Measurements from ENCODE around the gene APP. TPM values are rescaled to one million over a fixed set of nuclear protein-coding genes. Genes with fewer than 3 reads are reported as not detected.

The APP gene
- total RNA-seq, 4 donors from 2014 or later, result 471 to 1,291 (median 672) TPM

DNA sequence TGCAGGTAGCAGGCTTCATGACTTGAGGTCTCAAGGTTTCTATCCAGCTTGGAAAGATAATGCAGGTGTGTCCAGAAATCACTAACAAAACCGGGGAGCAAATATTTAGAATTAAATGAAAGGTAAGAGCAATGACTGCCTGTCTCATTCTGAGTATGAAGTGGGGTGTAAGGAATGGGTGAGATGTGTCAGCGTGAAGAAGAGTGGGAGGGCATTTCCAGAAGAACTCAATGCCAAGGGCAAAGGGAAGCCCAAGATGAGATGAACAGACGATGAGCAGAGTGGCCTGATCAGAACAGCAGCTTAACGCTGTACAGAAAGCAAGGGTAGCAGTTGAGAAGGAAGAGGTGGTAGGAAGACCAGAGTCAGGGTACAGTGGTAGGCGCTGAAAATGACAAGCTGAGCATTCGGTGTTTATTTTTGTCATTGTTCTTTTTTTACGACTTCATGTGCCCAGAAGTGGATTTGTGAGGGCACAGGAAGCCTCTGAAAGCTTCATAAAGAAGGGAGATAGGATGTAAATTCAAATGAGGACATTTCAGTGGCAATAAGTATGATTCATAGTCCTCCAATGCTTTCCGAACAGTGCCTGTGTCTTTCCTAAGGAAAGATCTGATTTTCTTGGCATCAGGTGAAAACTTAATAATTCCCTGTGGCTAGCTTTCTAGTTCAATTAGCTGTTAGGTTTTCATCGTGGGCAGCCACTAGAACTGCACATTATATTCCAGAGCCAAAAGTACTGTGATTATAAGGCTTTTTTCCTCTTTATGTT lies 190.5 kb downstream of the APP start:
- WGBS, 2 donors (ENCODE audit: low coverage in 1 of 2), result 57 to 59% methylated on average over 7 to 9 of the region's 9 CpGs
- DNase-seq, result no peak
- H3K27ac ChIP-seq, result no peak overlapping the region
- H3K4me3 ChIP-seq, result no peak overlapping the region
- no peaks in the 10 kb centered on the region for H3K9me3 ChIP-seq
- TF ChIP-seq POLR2AphosphoS5 (IDR thresholded peaks at IDR 0.05) (no peak), EP300 (IDR thresholded peaks at IDR 0.05; ENCODE audit: low read depth) (no peak), POLR2A (IDR thresholded peaks at IDR 0.05) (no peak)
- TF ChIP-seq, protein P1, sequence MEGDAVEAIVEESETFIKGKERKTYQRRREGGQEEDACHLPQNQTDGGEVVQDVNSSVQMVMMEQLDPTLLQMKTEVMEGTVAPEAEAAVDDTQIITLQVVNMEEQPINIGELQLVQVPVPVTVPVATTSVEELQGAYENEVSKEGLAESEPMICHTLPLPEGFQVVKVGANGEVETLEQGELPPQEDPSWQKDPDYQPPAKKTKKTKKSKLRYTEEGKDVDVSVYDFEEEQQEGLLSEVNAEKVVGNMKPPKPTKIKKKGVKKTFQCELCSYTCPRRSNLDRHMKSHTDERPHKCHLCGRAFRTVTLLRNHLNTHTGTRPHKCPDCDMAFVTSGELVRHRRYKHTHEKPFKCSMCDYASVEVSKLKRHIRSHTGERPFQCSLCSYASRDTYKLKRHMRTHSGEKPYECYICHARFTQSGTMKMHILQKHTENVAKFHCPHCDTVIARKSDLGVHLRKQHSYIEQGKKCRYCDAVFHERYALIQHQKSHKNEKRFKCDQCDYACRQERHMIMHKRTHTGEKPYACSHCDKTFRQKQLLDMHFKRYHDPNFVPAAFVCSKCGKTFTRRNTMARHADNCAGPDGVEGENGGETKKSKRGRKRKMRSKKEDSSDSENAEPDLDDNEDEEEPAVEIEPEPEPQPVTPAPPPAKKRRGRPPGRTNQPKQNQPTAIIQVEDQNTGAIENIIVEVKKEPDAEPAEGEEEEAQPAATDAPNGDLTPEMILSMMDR (IDR thresholded peaks at IDR 0.05), result no peak
- no peaks in the 10 kb centered on the region for H3K27me3 ChIP-seq
- intact Hi-C loops (cut with DNase I; ENCODE audit: low total_unique reads), result no loop called here
- H3K36me3 ChIP-seq, result peaks cover 0 to 34% (median 12%) of the 10 kb centered on the region in 4 donors
- in situ Hi-C loops (cut with MboI; ENCODE audit: low pct_ligation_motif_present in 1 of 4, low pct_unique_long_range_greater_than_20kb in 1 of 4, low sequenced_read_pairs in 3 of 4), result no loop called here
- peaks cover 0 to 6% (median 0%) of the 10 kb centered on the region in 4 donors for H3K4me1 ChIP-seq

DNA sequence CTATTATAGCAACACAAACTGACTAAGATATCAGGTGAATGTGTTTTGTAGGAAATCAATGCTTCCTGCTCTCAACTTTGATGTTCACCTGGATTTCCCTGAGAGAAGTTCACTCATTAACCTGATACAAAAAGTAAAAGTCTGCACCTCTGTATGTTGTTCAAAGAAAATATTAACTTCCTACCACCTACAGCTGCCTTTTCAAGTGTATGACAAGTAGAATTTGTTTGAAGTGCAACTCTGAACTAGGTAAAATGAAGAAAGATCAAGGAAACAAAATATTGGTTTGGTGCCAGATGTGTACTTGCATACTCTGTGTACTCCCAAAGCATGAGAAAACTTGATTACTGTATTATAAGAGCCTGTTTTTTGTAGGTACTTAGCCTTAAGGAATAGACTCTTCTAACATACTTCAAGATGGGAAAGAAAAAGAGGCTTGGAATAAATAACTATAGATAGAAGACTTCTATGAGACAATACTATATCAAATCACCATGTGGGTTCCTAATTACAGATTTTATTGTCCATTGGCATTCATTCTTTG lies 193.4 kb downstream of the APP start:
- no peaks in the 10 kb centered on the region for H3K27me3 ChIP-seq
- TF ChIP-seq POLR2AphosphoS5 (IDR thresholded peaks at IDR 0.05) (no peak), EP300 (IDR thresholded peaks at IDR 0.05; ENCODE audit: low read depth) (no peak), POLR2A (IDR thresholded peaks at IDR 0.05) (no peak)
- TF ChIP-seq, protein P1 (IDR thresholded peaks at IDR 0.05), result no peak
- DNase-seq, result no peak
- no peak overlapping the region for H3K27ac ChIP-seq
- H3K4me3 ChIP-seq, result no peak overlapping the region
- no peaks in the 10 kb centered on the region for H3K9me3 ChIP-seq
- intact Hi-C loops (cut with DNase I; ENCODE audit: low total_unique reads) (no loop called here), in situ Hi-C loops (cut with MboI; ENCODE audit: low pct_ligation_motif_present in 1 of 4, low pct_unique_long_range_greater_than_20kb in 1 of 4, low sequenced_read_pairs in 3 of 4) (no loop called here)
- peaks cover 0 to 50% (median 14%) of the 10 kb centered on the region in 4 donors for H3K36me3 ChIP-seq
- H3K4me1 ChIP-seq, result peaks cover 0 to 6% (median 0%) of the 10 kb centered on the region in 4 donors

DNA sequence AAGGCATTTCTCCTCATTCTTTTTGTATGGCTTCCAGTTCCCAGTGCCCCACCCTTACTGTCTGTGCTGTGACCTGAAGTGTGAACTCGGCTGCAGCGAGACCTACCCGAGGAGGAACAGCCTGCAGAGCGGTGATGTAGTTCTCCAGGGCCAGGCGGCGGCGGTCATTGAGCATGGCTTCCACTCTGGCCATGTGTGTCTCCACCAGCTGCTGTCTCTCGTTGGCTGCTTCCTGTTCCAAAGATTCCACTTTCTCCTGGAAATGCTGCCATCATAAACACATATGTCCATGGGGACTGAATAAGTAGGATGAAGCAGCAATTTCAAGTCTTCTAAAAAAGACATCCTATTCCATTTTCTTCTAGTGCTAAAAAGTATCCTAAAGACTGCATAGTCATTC lies 195.6 kb downstream of the APP start:
- peaks cover 0 to 42% (median 17%) of the 10 kb centered on the region in 4 donors for H3K36me3 ChIP-seq
- WGBS, 2 donors (ENCODE audit: low coverage in 1 of 2), result 67 to 87% methylated on average over 1 to 7 of the region's 8 CpGs
- peaks cover 0 to 6% (median 0%) of the 10 kb centered on the region in 4 donors for H3K4me1 ChIP-seq
- no peaks in the 10 kb centered on the region for H3K27me3 ChIP-seq
- in situ Hi-C loops (cut with MboI; ENCODE audit: low pct_ligation_motif_present in 1 of 4, low pct_unique_long_range_greater_than_20kb in 1 of 4, low sequenced_read_pairs in 3 of 4), result no loop called here
- no peak overlapping the region for H3K27ac ChIP-seq
- DNase-seq, result no peak
- no peaks in the 10 kb centered on the region for H3K9me3 ChIP-seq
- intact Hi-C loops (cut with DNase I; ENCODE audit: low total_unique reads), result no loop called here
- TF ChIP-seq, protein P1 (IDR thresholded peaks at IDR 0.05), result no peak
- no peak for TF ChIP-seq POLR2AphosphoS5 (IDR thresholded peaks at IDR 0.05)
- no peak for TF ChIP-seq EP300 (IDR thresholded peaks at IDR 0.05; ENCODE audit: low read depth)
- no peak for TF ChIP-seq POLR2A (IDR thresholded peaks at IDR 0.05)
- H3K4me3 ChIP-seq, result no peak overlapping the region

DNA sequence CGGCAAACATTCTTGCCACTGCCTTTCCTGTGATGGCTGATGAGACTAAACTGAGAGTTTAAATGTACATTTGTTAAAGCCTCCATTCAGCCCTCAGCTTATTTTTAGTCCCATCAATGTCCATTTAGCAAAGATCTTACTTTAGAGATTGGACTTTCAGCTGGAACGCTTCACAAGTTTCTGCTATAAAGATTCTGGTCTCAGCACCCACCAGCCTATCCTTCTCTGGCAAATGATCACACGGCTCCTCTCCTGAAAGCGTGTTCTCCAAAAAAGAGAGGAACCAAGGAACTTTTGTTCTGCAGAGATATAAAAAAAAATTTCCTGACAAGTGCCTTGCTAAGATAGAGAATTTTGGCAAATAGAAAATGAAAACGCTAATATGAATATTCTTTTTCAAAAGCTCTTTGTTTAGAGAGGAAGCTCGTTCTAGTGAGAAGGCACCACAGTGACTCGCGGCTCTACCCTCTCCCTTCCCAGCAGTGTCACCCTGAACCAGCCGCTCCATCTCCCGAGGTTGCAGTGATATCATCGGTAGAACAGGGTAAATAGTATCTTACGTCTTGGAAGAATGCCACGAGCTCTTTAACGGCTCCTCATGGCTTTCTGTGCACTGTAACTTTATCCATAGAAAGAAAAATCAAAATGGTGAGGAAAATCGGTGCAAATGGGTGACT lies 200.2 kb downstream of the APP start:
- Histone ChIP-seq H3K27ac (peak overlapping the region in 1 of 4 donors; percentile 10), H3K36me3 (peaks cover 0 to 26% (median 12%) of the 10 kb centered on the region in 4 donors), H3K4me3 (no peak overlapping the region), H3K27me3 (no peaks in the 10 kb centered on the region), H3K4me1 (peaks cover 0 to 6% (median 2%) of the 10 kb centered on the region in 4 donors), H3K9me3 (no peaks in the 10 kb centered on the region)
- 68 to 72% methylated on average over 14 to 15 of the region's 15 CpGs for WGBS, 2 donors (ENCODE audit: low coverage in 1 of 2)
- no peak for DNase-seq
- in situ Hi-C loops (cut with MboI; ENCODE audit: low pct_ligation_motif_present in 1 of 4, low pct_unique_long_range_greater_than_20kb in 1 of 4, low sequenced_read_pairs in 3 of 4) (no loop called here), intact Hi-C loops (cut with DNase I; ENCODE audit: low total_unique reads) (no loop called here)
- no peak for TF ChIP-seq EP300 (IDR thresholded peaks at IDR 0.05; ENCODE audit: low read depth)
- TF ChIP-seq, protein P1 (IDR thresholded peaks at IDR 0.05), result no peak
- TF ChIP-seq POLR2A (IDR thresholded peaks at IDR 0.05), result no peak
- no peak for TF ChIP-seq POLR2AphosphoS5 (IDR thresholded peaks at IDR 0.05)
